HG03108 (cell line): ENCODE measurements around the gene PSG6.
"Not testable (repeated sequence)": the region's sequence is repeated elsewhere in the genome, so short reads cannot be mapped to it uniquely, and the experiment has no call there.

ENCODE experiments used
- ATAC-seq: cut with Tn5 transposase; IDR thresholded peaks from one replicate; pipeline ENCODE4 v1.9.1; 2021; ENCODE audit warnings: moderate library complexity; ENCODE audit not compliant: unreplicated experiment

The PSG6 gene

GRCh38 chr19:42917634-42918033, at the start of gene PSG6:
PSG6 (minus strand) TSS chr19:42917894; CDS start chr19:42917792, 102 bp downstream.
- not testable (repeated sequence) for ATAC-seq

- no peak for ATAC-seq
These were observed 47.5 kb upstream of the PSG6 start for GRCh38 chr19:42965176-42965575.

- no peak for ATAC-seq
These were observed 43.4 kb upstream of the PSG6 start for GRCh38 chr19:42961119-42961518.

GRCh38 chr19:42952126-42952525, 34.4 kb upstream of the PSG6 start:
- ATAC-seq, result not testable (repeated sequence)

GRCh38 chr19:42951476-42951875, 33.8 kb upstream of the PSG6 start:
- not testable (repeated sequence) for ATAC-seq

GRCh38 chr19:42942187-42942789, 24.6 kb upstream of the PSG6 start:
- ATAC-seq, result no peak

- ATAC-seq, result not testable (repeated sequence)
These were observed 19.4 kb upstream of the PSG6 start, which contains the start of gene PSG7 for GRCh38 chr19:42937107-42937506. PSG7 (minus strand) TSS chr19:42937207; CDS start chr19:42937076, 131 bp downstream.

- ATAC-seq, result not testable (repeated sequence)
These were observed 17.0 kb upstream of the PSG6 start for GRCh38 chr19:42934726-42935125.

GRCh38 chr19:42934183-42934582, 16.5 kb upstream of the PSG6 start:
- not testable (repeated sequence) for ATAC-seq

GRCh38 chr19:42933412-42933811, 15.7 kb upstream of the PSG6 start:
- ATAC-seq, result not testable (repeated sequence)

GRCh38 chr19:42932485-42933101, 14.9 kb upstream of the PSG6 start:
- not testable (repeated sequence) for ATAC-seq

GRCh38 chr19:42930214-42930613, 12.5 kb upstream of the PSG6 start:
- not testable (repeated sequence) for ATAC-seq

- ATAC-seq, result no peak
These were observed 11.2 kb upstream of the PSG6 start for GRCh38 chr19:42928896-42929295.

GRCh38 chr19:42926781-42927180, 9.1 kb upstream of the PSG6 start:
- ATAC-seq, result no peak

GRCh38 chr19:42923106-42923505, 5.4 kb upstream of the PSG6 start:
- ATAC-seq, result not testable (repeated sequence)

- not testable (repeated sequence) for ATAC-seq
These were observed 3.3 kb upstream of the PSG6 start for GRCh38 chr19:42920971-42921370.

- no peak for ATAC-seq
These were observed 2.0 kb upstream of the PSG6 start for GRCh38 chr19:42919757-42920079.

- ATAC-seq, result not testable (repeated sequence)
These were observed 1.5 kb upstream of the PSG6 start for GRCh38 chr19:42919070-42919756.

- not testable (repeated sequence) for ATAC-seq
These were observed 829 bp upstream of the PSG6 start for GRCh38 chr19:42918377-42919069.

GRCh38 chr19:42916931-42917330, 763 bp downstream of the PSG6 start:
- not testable (repeated sequence) for ATAC-seq

GRCh38 chr19:42913516-42913915, 4.2 kb downstream of the PSG6 start:
- ATAC-seq, result not testable (repeated sequence)
